Mesothelial cell of epicardium (in vitro differentiated cells): Measurements from ENCODE around the gene SDC1. TPM values are rescaled to one million over a fixed set of nuclear protein-coding genes. Genes with fewer than 3 reads are reported as not detected.
"Not testable (repeated sequence)": the region's sequence is repeated elsewhere in the genome, so short reads cannot be mapped to it uniquely, and the experiment has no call there.

Experiments used
- DNase-seq, 2 experiments: peaks; one replicate each; pipeline ENCODE4 v3.0.0; 2021; ENCODE audit warnings: low spot score in 2 of 2; ENCODE audit not compliant: unreplicated experiment in 2 of 2
- H3K27ac Mint-ChIP-seq: 2 replicates; pipeline ENCODE4 v1.8.0; 2021; ENCODE audit warnings: mixed read lengths
- H3K27me3 Mint-ChIP-seq: 2 replicates; pipeline ENCODE4 v1.8.0; 2021; ENCODE audit warnings: low read depth, mixed read lengths
- H3K36me3 Mint-ChIP-seq: 2 replicates; pipeline ENCODE4 v1.8.0; 2021; ENCODE audit warnings: mixed read lengths
- H3K4me1 Mint-ChIP-seq: 2 replicates; pipeline ENCODE4 v1.8.0; 2021; ENCODE audit warnings: mixed read lengths
- H3K4me3 Mint-ChIP-seq: 2 replicates; pipeline ENCODE4 v1.8.0; 2021; ENCODE audit warnings: mild to moderate bottlenecking, moderate library complexity, mixed read lengths
- H3K9me3 Mint-ChIP-seq: 2 replicates; pipeline ENCODE4 v1.8.0; 2021; ENCODE audit warnings: mixed read lengths
- total RNA-seq: library from RNA; stranded (reverse); gene quantifications from 3 replicates; pipeline ENCODE4 v1.2.1, GENCODE V29; 2021
- TF ChIP-seq, protein P1 (sequence below): fragments of 200-600 bp; sonication (generic); IDR thresholded peaks from one replicate; pipeline ENCODE4 v1.5.0; 2021; ENCODE audit warnings: antibody characterized with exemption; ENCODE audit not compliant: unreplicated experiment

Gene SDC1
- total RNA-seq, 1 donor from 2014 or later, result 50.7 TPM

DNA sequence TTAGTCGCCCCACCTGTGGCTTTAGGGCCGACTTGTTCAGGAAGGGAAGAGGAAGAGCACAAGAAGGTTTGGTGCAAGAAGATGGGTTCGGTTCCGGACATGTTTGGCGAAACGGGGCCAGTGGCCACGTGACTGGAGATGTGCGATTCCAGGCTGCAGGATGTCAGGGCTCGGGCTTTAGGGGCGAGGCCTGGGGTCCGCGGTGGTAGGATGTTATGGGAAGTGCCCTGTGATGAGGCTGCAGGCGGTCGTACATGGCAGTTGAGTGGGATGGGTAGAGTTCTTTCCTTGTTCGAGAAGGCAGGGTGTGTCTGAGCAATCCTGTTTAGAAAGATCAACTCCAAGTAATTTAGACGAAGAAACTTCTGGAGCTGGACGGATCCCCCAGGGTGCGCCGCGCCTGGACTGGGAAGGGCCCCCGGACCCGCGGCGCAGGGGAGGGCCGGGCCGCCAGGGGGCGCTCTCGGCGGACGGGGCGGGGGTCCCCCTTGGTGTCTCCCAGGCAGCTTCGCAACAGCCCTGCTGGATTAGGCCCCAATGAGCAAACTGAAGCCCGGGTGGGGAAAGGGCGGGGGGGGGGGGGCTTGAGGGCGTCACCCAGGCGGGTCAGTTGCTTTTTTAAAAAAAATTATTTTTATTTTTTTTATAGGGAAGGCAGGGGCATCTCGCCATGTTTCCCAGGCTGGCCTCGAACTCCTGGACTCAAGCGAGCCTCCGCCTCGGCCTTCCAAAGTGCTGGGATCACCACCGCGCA is 17.2 kb upstream of the SDC1 start:
- Mint-ChIP-seq H3K4me3 (no peak overlapping the region), H3K9me3 (peaks cover 12% of the 10 kb centered on the region), H3K4me1 (peaks cover 2% of the 10 kb centered on the region), H3K27ac (no peak overlapping the region), H3K27me3 (no peaks in the 10 kb centered on the region), H3K36me3 (peaks cover 4% of the 10 kb centered on the region)
- no peak for DNase-seq
- TF ChIP-seq, protein P1, sequence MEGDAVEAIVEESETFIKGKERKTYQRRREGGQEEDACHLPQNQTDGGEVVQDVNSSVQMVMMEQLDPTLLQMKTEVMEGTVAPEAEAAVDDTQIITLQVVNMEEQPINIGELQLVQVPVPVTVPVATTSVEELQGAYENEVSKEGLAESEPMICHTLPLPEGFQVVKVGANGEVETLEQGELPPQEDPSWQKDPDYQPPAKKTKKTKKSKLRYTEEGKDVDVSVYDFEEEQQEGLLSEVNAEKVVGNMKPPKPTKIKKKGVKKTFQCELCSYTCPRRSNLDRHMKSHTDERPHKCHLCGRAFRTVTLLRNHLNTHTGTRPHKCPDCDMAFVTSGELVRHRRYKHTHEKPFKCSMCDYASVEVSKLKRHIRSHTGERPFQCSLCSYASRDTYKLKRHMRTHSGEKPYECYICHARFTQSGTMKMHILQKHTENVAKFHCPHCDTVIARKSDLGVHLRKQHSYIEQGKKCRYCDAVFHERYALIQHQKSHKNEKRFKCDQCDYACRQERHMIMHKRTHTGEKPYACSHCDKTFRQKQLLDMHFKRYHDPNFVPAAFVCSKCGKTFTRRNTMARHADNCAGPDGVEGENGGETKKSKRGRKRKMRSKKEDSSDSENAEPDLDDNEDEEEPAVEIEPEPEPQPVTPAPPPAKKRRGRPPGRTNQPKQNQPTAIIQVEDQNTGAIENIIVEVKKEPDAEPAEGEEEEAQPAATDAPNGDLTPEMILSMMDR, result peak; percentile 57

DNA sequence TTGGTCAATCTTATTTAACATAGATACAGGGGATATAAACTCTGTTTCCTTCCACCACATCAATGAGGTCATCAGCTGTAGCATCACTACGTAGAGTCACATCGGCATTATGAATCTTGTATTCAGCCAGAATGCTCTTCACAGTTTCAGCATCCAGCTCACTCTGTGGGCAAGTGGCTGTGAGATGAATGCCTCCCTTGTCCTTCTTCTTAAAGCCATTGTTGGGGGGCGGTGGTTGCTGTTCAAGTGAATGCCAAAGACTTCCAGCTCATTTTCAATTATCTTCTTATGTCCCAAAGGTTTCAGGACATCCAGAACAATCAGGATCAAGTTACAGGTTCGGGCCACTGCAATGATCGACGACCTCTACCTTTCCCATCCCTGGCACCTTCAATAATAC is 15.4 kb upstream of the SDC1 start:
- peaks cover 12% of the 10 kb centered on the region for H3K9me3 Mint-ChIP-seq
- not testable (repeated sequence) for DNase-seq, H3K36me3 Mint-ChIP-seq, H3K4me3 Mint-ChIP-seq, H3K4me1 Mint-ChIP-seq, H3K27me3 Mint-ChIP-seq, H3K27ac Mint-ChIP-seq

DNA sequence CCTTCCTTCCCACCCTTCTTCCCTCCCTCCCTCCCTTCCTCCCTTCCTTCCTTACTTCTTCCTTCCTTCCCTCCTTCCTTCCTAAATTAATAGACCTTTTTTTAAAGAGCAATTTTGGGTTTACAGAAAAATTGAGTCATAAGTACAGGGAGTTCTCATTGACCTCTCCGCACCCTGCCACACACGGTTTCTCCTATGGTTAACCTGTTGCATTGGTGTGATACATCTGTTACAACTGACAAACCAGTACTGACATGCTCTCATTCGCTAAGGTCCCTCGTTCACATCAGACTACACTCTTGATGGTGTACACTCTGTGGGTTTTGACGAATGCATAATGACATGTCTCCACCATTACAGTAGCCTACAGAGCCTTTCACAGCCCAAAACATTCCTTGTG is 11.6 kb upstream of the SDC1 start:
- H3K27ac Mint-ChIP-seq, result peak overlapping the region; percentile 78

DNA sequence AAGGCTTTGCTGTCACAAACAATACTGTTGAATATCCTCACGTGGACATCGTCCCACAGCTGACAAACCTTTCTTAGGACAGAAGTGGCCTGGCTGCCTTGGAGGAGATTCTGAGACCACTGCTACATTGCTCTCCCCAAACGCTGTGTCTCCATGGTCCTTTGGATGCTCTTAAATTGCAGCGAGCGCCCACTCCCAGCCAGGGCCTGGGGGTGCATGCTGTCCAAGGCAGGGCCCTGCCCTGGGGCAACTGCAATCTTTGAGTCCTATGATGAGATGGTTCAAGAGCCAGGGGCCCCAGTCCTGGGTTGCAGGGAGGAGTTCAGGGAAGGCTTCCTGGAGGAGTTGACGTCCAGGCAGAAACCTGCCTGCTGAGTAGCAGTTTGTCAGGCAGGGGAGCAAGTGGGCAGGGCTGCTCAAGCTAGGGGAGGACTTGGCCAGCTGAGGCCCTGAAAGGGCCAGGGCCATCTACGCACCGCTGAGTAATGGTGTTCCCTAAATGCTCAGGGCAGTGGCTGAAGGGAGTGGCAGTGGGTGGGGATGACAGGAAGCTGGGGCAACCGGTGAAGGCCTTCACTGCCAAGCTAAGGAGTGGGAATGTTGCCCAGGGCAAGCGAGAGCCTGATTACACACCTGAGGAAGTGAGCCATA is 10.8 kb upstream of the SDC1 start:
- Mint-ChIP-seq H3K9me3 (peaks cover 13% of the 10 kb centered on the region), H3K27ac (no peak overlapping the region), H3K4me3 (no peak overlapping the region), H3K27me3 (no peaks in the 10 kb centered on the region), H3K36me3 (no peaks in the 10 kb centered on the region), H3K4me1 (peaks cover 20% of the 10 kb centered on the region)
- peak in 1 of 2 experiments; percentile 16 for DNase-seq
- TF ChIP-seq, protein P1, result no peak

More for the DNA sequence above, 11.6 kb upstream of the SDC1 start:
- Mint-ChIP-seq H3K36me3 (no peaks in the 10 kb centered on the region), H3K4me3 (no peak overlapping the region), H3K9me3 (peaks cover 12% of the 10 kb centered on the region), H3K27me3 (no peaks in the 10 kb centered on the region), H3K4me1 (peaks cover 14% of the 10 kb centered on the region)
- no peak for DNase-seq
- TF ChIP-seq, protein P1, result no peak

DNA sequence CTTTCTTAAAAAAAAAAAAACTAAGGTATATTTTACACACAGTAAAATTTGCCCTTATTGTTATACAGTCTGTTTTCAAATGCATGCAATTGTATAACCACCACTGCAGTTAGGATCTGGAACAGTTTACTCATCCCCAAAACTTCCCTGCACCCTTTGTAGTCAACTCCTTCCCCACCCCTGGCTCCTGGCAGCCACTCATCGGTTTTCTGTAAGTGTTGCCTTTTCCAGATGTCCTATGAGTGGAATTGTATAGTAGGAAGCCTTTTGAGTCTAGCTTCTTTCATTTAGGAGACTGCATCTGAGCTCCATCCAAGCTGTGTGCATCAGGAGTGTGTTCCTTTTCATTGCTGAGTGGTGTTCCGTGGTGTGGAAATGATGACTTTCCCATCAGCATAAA is 9.7 kb upstream of the SDC1 start:
- H3K27ac Mint-ChIP-seq, H3K36me3 Mint-ChIP-seq, DNase-seq, H3K4me3 Mint-ChIP-seq, H3K27me3 Mint-ChIP-seq: not testable (repeated sequence)
- H3K4me1 Mint-ChIP-seq, result peaks cover 21% of the 10 kb centered on the region
- peaks cover 16% of the 10 kb centered on the region for H3K9me3 Mint-ChIP-seq

DNA sequence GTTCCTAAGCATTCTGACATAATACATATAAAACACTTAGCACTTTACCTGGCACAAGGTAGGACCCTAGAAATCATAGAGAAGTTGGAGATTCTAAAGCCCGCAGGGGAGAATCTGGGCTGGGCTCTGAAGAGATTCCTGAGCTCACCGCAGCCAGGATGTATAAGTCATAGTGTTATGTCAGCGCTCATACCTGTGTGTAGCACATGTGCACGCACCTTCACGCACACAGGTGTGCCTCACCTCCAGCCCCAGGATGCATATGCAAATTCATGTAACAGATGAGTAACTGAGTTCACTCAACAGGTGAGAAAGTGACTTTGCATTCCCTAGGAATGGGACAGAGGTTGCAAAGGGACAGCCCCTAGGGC is 7.9 kb upstream of the SDC1 start:
- TF ChIP-seq, protein P1, result no peak
- Mint-ChIP-seq H3K27me3 (no peaks in the 10 kb centered on the region), H3K36me3 (no peaks in the 10 kb centered on the region), H3K9me3 (peaks cover 8% of the 10 kb centered on the region), H3K4me3 (no peak overlapping the region), H3K27ac (peak overlapping the region; percentile 87), H3K4me1 (peaks cover 21% of the 10 kb centered on the region)
- DNase-seq, result peak in 1 of 2 experiments; percentile 28
